ENCODE measurements around the gene SMAD3. TPM values are rescaled to one million over a fixed set of nuclear protein-coding genes. Genes with fewer than 3 reads are reported as not detected.
A peak's percentile ranks its signal among the peaks of the same experiment; 100 is the strongest.

SMAD3 gene
- total RNA-seq, 1 donor, result 96.3 TPM

- no peak for DNase-seq (ENCODE audit: low read depth)
- TF ChIP-seq, protein P1, sequence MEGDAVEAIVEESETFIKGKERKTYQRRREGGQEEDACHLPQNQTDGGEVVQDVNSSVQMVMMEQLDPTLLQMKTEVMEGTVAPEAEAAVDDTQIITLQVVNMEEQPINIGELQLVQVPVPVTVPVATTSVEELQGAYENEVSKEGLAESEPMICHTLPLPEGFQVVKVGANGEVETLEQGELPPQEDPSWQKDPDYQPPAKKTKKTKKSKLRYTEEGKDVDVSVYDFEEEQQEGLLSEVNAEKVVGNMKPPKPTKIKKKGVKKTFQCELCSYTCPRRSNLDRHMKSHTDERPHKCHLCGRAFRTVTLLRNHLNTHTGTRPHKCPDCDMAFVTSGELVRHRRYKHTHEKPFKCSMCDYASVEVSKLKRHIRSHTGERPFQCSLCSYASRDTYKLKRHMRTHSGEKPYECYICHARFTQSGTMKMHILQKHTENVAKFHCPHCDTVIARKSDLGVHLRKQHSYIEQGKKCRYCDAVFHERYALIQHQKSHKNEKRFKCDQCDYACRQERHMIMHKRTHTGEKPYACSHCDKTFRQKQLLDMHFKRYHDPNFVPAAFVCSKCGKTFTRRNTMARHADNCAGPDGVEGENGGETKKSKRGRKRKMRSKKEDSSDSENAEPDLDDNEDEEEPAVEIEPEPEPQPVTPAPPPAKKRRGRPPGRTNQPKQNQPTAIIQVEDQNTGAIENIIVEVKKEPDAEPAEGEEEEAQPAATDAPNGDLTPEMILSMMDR (IDR thresholded peaks at IDR 0.05; ENCODE audit: insufficient read depth, low read length), result no peak
- no peak overlapping the region for H3K4me3 ChIP-seq (ENCODE audit: low read depth, low read length)
These were observed 153.0 kb downstream of the SMAD3 start for GRCh38 chr15:67218428-67218827.

- no peak overlapping the region for H3K4me3 ChIP-seq (ENCODE audit: low read depth, low read length)
- DNase-seq (ENCODE audit: low read depth), result no peak
- TF ChIP-seq, protein P1 (IDR thresholded peaks at IDR 0.05; ENCODE audit: insufficient read depth, low read length), result no peak
These were observed 153.9 kb downstream of the SMAD3 start for GRCh38 chr15:67219288-67219687.

DNA sequence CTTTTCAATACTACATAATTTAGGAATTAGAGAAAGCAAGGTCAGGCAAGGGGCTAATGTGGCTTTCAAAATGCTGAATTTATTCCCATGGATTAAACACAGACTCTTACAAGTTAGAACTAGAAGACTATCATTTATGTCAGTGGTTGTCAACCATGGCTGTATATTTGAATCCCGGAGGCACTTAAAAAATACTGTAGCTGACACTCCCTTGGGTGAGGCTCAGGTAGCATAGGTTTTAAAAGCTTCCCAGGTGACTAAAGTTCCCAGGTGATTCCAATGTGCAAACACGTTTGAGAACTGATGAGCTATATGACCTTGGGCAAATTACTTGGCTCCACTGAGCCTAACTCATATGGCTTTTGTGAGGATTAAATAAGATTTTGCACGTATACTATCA is 159.5 kb downstream of the SMAD3 start:
- TF ChIP-seq, protein P1 (IDR thresholded peaks at IDR 0.05; ENCODE audit: insufficient read depth, low read length), result no peak
- H3K4me3 ChIP-seq (ENCODE audit: low read depth, low read length), result no peak overlapping the region

DNA sequence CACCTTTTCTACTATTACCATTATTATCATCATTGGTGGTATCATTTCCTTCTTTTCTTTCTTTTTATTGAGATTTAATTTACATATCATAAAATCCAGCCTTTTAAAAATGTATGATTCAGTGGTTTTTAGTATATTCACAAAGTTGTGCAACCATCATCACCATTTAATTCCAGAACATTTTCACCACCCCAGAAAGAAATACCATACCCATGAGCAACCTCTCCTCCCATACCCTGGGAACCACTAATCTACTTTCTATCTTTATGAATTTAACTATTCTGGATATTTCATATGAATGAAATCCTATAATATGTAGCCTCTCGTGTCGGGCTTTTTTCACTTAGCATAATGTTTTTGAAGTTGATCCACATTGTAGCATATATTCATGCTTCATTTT is 159.9 kb downstream of the SMAD3 start:
- TF ChIP-seq, protein P1 (IDR thresholded peaks at IDR 0.05; ENCODE audit: insufficient read depth, low read length), result no peak
- H3K4me3 ChIP-seq (ENCODE audit: low read depth, low read length), result no peak overlapping the region
- peak; percentile 74 for DNase-seq (ENCODE audit: low read depth)

More for the DNA sequence above, 159.5 kb downstream of the SMAD3 start:
- DNase-seq (ENCODE audit: low read depth), result no peak

GRCh38 chr15:67227431-67227830 is 162.0 kb downstream of the SMAD3 start:
- TF ChIP-seq, protein P1 (IDR thresholded peaks at IDR 0.05; ENCODE audit: insufficient read depth, low read length), result no peak
- DNase-seq (ENCODE audit: low read depth), result no peak
- H3K4me3 ChIP-seq (ENCODE audit: low read depth, low read length), result no peak overlapping the region

DNA sequence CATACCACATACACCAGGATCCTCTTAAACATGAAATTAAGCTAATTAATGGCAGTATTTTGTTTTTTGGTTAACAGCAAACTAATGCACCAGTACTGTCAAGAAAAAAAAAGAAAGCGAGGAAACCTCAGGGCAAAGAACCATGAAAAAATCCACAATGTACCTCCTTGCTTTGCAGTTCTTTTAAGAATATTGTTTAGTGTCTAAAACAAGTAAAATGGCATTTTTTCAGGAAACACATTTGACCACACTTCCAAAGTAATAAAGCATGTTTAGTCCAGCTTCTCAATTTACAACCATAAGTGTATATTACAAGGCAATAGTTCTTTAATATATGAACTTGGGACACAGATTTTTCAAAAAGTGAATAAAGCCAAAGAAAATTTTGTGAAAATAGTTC is 162.4 kb downstream of the SMAD3 start:
- no peak for DNase-seq (ENCODE audit: low read depth)
- TF ChIP-seq, protein P1 (IDR thresholded peaks at IDR 0.05; ENCODE audit: insufficient read depth, low read length), result no peak
- no peak overlapping the region for H3K4me3 ChIP-seq (ENCODE audit: low read depth, low read length)

DNA sequence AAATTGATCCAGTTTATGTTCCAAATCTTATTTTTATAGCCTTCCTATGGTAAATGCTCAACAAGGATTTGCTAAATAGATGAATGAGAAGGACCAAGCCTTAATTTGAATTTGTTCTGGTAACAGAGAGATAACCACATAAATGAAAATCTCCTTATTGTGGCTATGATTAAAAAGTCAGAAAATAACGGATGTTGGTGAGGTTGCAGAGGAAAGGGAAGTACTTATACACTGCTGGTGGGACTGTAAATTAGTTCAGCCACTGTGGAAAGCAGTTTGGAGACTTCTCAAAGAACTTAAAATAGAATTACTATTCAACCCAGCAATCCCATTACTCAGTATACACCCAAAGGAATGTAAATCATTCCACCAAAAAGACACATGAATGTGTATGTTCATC is 162.9 kb downstream of the SMAD3 start:
- TF ChIP-seq, protein P1 (IDR thresholded peaks at IDR 0.05; ENCODE audit: insufficient read depth, low read length), result no peak
- DNase-seq (ENCODE audit: low read depth), result no peak
- no peak overlapping the region for H3K4me3 ChIP-seq (ENCODE audit: low read depth, low read length)
